Thyroid gland (tissue), 4 donors: ENCODE results near the gene TMEM30B. TPM values are rescaled to one million over a fixed set of nuclear protein-coding genes. Genes with fewer than 3 reads are reported as not detected.
A peak's percentile ranks its signal among the peaks of the same experiment; 100 is the strongest.

Source experiments
- DNase-seq, 2 donors: peaks; one replicate each; pipeline ENCODE4 v3.0.0-alpha.2; 2019
- H3K27ac ChIP-seq, 3 donors: fragments of 200-600 bp; sonication (generic); 1 replicate in 2 of 3; 2 replicates in 1 of 3; pipeline ENCODE4 v1.5.1; 2016 to 2019; ENCODE audit warnings: mild to moderate bottlenecking in 1 of 3, moderate library complexity in 1 of 3
- H3K27me3 ChIP-seq: fragments of 200-600 bp; sonication (generic); one replicate; pipeline ENCODE4 v1.5.1; 2019
- H3K36me3 ChIP-seq, 2 donors: fragments of 200-600 bp; sonication (generic); one replicate each; pipeline ENCODE4 v1.5.1; 2016 to 2019
- H3K4me1 ChIP-seq, 2 donors: fragments of 200-600 bp; sonication (generic); one replicate each; pipeline ENCODE4 v1.5.1; 2017 to 2019
- H3K4me3 ChIP-seq, 3 donors: fragments of 200-600 bp; sonication (generic); replicated peaks in 1 of 3; 1 replicate in 2 of 3; 2 replicates in 1 of 3; pipeline ENCODE4 v1.5.1; 2016; ENCODE audit warnings: mild to moderate bottlenecking in 1 of 3
- H3K9me3 ChIP-seq: fragments of 200-600 bp; sonication (generic); one replicate; pipeline ENCODE4 v1.5.1; 2017
- CTCF ChIP-seq, 6 experiments: fragments of 200-600 bp in 3 of 6; fragments of 450-650 bp in 3 of 6; sonication (generic) in 3 of 6; IDR thresholded peaks; one replicate each; pipeline ENCODE4 v1.5.1; 2016 to 2019; ENCODE audit warnings: antibody characterized with exemption in 6 of 6, mild to moderate bottlenecking in 2 of 6, inconsistent platforms in 1 of 6, moderate library complexity in 1 of 6
- POLR2A ChIP-seq, 2 donors: fragments of 450-650 bp; IDR thresholded peaks; one replicate each; pipeline ENCODE4 v1.6.1; 2017; ENCODE audit warnings: antibody characterized with exemption in 2 of 2, mild to moderate bottlenecking in 2 of 2, moderate library complexity in 1 of 2
- WGBS, 2 donors: methylation state at CpG; one replicate each; pipeline ENCODE4 v1.1.5; 2017; 5-methylcytosine and 5-hydroxymethylcytosine counted together
- intact Hi-C: fragments of 100-400 bp; cut with DNase I; formaldehyde crosslinking; loops from one replicate; pipeline ENCODE4 v1.15.1; 2023
- total RNA-seq, 4 donors: library from RNA; depleted of rRNA; stranded (reverse); fragments of >200 nt; gene quantifications; one replicate each; pipeline ENCODE4 v1.2.3, GENCODE V29; 2016

Gene TMEM30B
- total RNA-seq, 4 donors from 2014 or later: 91.0 to 153 (median 124) TPM

DNA sequence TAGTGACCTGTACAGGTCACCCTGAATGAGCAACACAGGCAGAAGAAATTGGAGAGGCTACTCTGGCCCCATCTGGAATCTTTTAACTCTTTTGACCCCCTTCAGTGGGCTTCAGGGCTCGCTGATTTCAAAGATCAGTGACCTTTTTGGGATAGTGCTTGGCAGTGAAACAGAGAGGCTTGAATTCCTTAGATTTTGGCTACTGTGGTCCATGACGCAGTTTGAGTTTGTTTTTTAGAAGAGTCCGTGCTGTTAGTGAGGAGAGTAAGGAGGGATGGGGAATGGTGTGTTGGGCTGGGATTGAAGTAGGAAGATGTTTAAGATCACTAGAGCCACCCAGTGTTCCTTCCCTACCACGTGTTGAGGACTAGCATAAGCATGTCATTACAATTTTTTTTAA, 16.5 kb downstream of the TMEM30B start:
- no peak overlapping the region for H3K4me3 ChIP-seq
- intact Hi-C loops: no loop called here
- TF ChIP-seq CTCF (IDR thresholded peaks at IDR 0.05): no peak
- no peak for TF ChIP-seq POLR2A (IDR thresholded peaks at IDR 0.05)
- WGBS, 2 donors: 60 to 62% methylated on average over 4 of the region's 4 CpGs
- H3K4me1 ChIP-seq: no peaks in the 10 kb centered on the region
- no peak for DNase-seq
- H3K27me3 ChIP-seq: no peaks in the 10 kb centered on the region
- no peaks in the 10 kb centered on the region for H3K9me3 ChIP-seq
- H3K27ac ChIP-seq: peak overlapping the region in 2 of 3 donors; percentile 20 to 27
- no peaks in the 10 kb centered on the region for H3K36me3 ChIP-seq

DNA sequence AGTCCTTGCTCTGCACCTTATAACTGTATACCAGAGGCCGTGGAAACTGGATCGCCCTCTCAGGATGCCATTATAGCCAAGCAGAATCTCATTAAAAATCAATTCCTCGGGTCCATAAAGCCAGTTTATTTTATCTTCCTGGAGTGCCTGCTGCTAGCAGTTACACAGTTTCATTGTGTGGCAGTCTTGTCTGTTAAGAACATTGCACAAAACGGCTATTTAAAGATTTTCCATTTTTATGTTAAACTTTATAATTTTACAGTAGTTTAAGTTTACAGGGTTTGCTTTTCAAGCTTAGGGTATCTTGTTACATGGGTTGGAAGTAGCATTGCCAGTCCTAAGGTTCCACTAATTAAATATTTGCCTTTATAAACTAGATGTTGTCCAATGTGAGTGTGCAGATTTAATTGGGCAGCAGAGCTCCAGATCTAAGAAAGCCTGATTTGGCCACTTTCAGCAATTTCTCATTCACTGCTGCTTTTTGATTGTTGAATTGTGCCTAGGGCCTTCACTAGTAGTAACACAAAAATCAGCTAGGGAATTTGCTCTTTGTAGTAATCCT, 17.0 kb downstream of the TMEM30B start:
- TF ChIP-seq CTCF (IDR thresholded peaks at IDR 0.05) (no peak), POLR2A (IDR thresholded peaks at IDR 0.05) (no peak)
- Histone ChIP-seq H3K36me3 (no peaks in the 10 kb centered on the region), H3K4me3 (no peak overlapping the region), H3K27me3 (no peaks in the 10 kb centered on the region), H3K9me3 (no peaks in the 10 kb centered on the region), H3K4me1 (no peaks in the 10 kb centered on the region), H3K27ac (peak overlapping the region in 2 of 3 donors; percentile 20 to 27)
- WGBS, 2 donors: 76% methylated on average over 4 of the region's 4 CpGs
- DNase-seq: no peak
- intact Hi-C loops: no loop called here

- H3K27me3 ChIP-seq: no peaks in the 10 kb centered on the region
- intact Hi-C loops: no loop called here
- no peaks in the 10 kb centered on the region for H3K4me1 ChIP-seq
- H3K27ac ChIP-seq: no peak overlapping the region
- DNase-seq: no peak
- WGBS, 2 donors: 81 to 90% methylated on average over 4 of the region's 4 CpGs
- H3K9me3 ChIP-seq: no peaks in the 10 kb centered on the region
- no peak overlapping the region for H3K4me3 ChIP-seq
- TF ChIP-seq POLR2A (IDR thresholded peaks at IDR 0.05) (no peak), CTCF (IDR thresholded peaks at IDR 0.05) (no peak)
- H3K36me3 ChIP-seq: no peaks in the 10 kb centered on the region
Measured at GRCh38 chr14:61262082-61262481, 19.1 kb downstream of the TMEM30B start.

DNA sequence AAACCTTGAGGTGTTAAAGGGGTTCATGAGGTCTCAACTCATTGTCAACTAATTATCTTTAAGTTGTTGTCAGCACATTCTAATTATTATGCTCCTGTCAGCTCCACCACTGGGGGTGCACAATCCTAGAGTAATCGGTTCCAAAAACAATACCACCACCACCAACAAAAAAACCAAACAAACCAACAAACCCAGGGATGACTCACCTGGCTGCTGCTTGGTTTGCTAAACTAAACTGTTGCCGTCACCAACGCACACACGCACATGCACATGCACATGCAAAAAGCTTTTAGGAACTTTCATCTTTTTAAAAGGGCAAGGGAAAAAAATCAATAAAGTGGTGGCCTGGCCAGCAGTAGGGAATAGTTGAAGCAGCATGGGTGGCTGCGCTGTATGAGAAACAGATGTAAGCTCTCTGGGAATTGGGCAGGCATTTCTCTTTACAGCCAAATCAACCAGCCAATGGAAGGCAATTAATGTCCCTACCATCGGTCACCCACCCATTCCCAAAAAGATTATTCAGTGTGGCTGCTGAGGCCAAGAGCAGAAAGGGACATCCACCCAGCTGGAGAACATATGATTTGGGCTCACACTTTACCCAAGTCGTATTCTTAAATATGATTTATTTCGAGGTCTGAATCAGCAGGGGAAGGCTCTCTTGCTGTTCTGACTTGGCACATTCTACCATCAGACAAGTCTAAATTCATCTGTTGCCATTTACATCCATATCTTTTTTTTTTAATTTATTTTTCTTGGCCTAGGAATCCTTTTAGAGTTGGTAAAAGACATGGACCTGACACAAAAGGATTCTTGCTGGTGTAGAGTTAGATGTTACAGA, 20.0 kb downstream of the TMEM30B start:
- no peak for DNase-seq
- intact Hi-C loops: no loop called here
- Histone ChIP-seq H3K4me3 (no peak overlapping the region), H3K9me3 (no peaks in the 10 kb centered on the region), H3K36me3 (no peaks in the 10 kb centered on the region), H3K27ac (no peak overlapping the region), H3K27me3 (no peaks in the 10 kb centered on the region), H3K4me1 (no peaks in the 10 kb centered on the region)
- no peak for TF ChIP-seq POLR2A (IDR thresholded peaks at IDR 0.05)
- no peak for TF ChIP-seq CTCF (IDR thresholded peaks at IDR 0.05)
- 79 to 83% methylated on average over 8 of the region's 8 CpGs for WGBS, 2 donors

DNA sequence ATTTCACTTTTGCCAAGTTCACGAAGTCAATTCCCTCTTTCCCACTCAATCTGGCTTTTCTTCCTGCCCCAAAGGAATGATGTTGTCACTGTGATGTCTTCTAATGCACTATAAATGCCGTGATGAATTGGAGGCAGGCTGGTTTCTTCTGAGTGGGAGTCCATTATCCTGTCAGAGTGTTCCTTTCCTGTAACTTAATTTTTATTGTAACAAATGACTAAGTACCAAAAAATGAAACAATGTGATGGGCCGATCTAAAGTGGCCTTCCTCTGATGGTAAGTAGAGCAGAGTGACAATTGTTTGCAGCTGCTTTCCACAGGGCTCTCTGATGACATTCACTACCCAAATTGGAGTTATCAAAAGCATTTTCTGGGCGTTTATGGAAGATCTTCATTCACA, 22.2 kb downstream of the TMEM30B start:
- Histone ChIP-seq H3K36me3 (no peaks in the 10 kb centered on the region), H3K4me3 (no peak overlapping the region), H3K27me3 (no peaks in the 10 kb centered on the region), H3K9me3 (no peaks in the 10 kb centered on the region), H3K27ac (no peak overlapping the region), H3K4me1 (no peaks in the 10 kb centered on the region)
- 52 to 56% methylated on average over 4 of the region's 4 CpGs for WGBS, 2 donors
- DNase-seq: no peak
- TF ChIP-seq POLR2A (IDR thresholded peaks at IDR 0.05) (no peak), CTCF (IDR thresholded peaks at IDR 0.05) (no peak)
- intact Hi-C loops: loop anchor here (10.0 kb wide), 1 partner anchor 234 kb away; no protein-coding TSS in a partner anchor
